NCI-H2196 (cell line): Measurements from ENCODE around the gene CDH15.

Experiments
- DNase-seq: peaks from one replicate; lab custom pipeline; 2025; ENCODE audit not compliant: unreplicated experiment; lab: John Stamatoyannopoulos, UW

The CDH15 gene, protein sequence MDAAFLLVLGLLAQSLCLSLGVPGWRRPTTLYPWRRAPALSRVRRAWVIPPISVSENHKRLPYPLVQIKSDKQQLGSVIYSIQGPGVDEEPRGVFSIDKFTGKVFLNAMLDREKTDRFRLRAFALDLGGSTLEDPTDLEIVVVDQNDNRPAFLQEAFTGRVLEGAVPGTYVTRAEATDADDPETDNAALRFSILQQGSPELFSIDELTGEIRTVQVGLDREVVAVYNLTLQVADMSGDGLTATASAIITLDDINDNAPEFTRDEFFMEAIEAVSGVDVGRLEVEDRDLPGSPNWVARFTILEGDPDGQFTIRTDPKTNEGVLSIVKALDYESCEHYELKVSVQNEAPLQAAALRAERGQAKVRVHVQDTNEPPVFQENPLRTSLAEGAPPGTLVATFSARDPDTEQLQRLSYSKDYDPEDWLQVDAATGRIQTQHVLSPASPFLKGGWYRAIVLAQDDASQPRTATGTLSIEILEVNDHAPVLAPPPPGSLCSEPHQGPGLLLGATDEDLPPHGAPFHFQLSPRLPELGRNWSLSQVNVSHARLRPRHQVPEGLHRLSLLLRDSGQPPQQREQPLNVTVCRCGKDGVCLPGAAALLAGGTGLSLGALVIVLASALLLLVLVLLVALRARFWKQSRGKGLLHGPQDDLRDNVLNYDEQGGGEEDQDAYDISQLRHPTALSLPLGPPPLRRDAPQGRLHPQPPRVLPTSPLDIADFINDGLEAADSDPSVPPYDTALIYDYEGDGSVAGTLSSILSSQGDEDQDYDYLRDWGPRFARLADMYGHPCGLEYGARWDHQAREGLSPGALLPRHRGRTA

GRCh38 chr16:89171216-89172170 is at the start of gene CDH15:
Gene CDH15 (plus strand): TSS chr16:89171748. CDS start chr16:89171832, 84 bp downstream.
- peak; percentile 87 for DNase-seq

- DNase-seq, result peak; percentile 76
Observed at GRCh38 chr16:89122322-89122851, 49.2 kb upstream of the CDH15 start.

DNA sequence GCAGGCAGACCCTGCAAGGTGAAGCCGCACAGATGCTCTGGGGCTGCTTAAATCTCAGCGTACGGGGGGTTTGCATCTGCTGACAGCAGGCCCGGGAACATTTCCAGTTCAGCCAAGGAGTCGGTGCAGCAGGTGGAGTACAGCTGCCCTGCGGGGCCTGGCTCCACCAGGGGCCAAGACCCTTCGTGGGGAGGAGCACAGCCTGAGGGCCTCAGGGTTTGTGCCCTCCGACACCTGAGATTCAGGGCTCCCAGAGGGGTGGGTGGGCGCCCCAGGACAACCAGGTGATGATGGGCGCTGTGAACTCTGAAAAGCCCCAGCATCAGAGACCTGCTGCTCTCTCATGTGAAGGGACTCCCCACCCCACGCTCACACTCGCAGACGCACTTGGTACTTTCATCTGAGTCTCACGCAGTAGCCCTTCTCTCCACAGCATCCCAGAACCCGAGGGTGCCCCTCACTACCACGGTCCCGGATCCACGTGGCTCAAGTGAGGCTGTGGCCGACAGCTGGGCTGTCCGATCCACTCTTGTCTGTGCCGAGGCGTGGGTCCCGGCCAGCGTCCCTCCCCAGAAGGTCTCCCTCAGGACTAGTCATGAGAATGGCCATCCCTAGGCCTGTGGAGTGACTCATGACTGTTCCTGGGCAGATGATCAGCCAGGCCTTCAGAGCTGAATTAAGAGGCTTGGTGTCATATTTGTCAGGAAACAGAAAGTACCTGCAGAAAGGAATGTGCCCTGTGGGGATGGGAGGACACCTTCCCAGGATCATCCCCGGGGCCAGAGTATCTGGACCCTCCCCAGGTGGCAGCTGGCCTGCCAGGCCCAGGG is 48.3 kb upstream of the CDH15 start:
- no peak for DNase-seq

- no peak for DNase-seq
Observed at GRCh38 chr16:89123831-89124100, 47.8 kb upstream of the CDH15 start.

- DNase-seq, result no peak
Observed at GRCh38 chr16:89129378-89129777, 42.2 kb upstream of the CDH15 start.

DNA sequence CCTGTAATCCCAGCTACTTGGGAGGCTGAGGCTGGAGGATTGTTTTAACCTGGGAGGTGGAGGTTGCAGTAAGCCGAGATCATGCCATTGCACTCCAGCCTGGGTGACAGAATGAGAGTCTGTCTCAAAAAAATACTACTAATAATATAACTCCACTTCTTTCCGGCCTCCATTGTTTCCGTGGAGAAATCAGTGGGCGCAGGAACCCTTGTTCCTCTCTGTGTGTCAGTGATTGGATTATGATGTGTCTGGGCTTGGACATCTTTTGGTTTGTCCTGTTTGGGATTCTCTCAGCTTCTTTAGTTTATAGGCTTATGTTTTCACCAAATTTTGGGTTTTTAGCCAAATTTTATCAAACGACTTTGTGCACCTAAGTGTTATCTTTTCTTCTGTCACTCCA is 41.1 kb upstream of the CDH15 start:
- no peak for DNase-seq

GRCh38 chr16:89131783-89132182 is 39.8 kb upstream of the CDH15 start:
- no peak for DNase-seq

GRCh38 chr16:89132194-89133005 is 39.1 kb upstream of the CDH15 start:
- DNase-seq, result no peak

DNA sequence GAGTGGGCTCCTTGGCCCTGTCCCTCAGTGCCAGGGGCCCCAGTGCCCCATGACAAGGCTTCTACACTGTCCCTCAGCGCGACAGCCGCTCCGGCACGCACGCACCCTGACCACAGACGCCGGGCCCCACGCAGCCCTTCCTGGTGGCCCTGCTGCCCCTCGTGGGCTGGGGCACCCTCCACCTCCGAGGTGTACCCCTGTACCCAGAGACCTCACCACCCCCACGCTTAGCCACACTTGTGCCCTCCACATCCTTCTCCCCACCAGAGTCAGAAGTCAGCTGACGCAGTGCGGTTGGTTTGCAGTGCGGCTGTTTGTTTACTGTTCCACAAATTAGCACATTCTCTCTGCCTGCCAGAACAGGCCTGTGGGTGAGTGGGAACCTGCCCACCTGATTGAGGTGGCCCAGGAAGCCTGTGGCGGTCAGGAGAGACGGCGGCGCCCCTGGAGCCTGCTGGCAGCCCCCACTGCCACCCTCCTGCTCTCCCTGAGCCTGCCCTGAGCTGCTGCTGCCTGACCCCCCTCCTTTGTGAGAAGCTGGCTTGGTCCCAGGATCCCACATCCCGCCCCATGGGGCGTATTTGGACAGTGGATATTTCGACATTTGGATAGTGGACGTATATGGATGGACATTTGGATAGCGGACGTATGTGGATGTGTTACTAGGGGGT is 38.0 kb upstream of the CDH15 start:
- no peak for DNase-seq

DNA sequence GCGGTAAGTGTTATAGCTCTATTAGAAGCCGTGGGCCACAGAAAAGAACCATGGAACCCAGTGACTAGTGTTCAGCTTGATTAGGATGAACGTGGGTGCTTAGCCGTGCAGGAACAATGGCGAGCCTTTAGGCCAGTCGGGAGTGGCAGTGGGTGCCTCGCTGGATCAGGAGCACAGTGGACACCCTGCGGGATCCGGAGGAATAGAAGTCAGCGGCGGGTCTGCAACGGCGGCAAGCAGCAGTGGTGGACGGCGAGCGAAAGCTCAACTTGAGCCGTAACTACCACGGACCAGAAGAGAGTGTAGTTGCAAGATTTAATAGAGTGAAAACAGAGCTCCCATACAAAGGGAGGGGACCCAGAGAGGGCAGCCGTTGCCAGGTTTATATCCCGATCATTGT is 37.3 kb upstream of the CDH15 start:
- DNase-seq, result no peak

- no peak for DNase-seq
Observed at GRCh38 chr16:89135166-89135565, 36.4 kb upstream of the CDH15 start.

GRCh38 chr16:89135971-89136765 is 35.4 kb upstream of the CDH15 start:
- no peak for DNase-seq

GRCh38 chr16:89136931-89137330 is 34.6 kb upstream of the CDH15 start:
- no peak for DNase-seq

DNA sequence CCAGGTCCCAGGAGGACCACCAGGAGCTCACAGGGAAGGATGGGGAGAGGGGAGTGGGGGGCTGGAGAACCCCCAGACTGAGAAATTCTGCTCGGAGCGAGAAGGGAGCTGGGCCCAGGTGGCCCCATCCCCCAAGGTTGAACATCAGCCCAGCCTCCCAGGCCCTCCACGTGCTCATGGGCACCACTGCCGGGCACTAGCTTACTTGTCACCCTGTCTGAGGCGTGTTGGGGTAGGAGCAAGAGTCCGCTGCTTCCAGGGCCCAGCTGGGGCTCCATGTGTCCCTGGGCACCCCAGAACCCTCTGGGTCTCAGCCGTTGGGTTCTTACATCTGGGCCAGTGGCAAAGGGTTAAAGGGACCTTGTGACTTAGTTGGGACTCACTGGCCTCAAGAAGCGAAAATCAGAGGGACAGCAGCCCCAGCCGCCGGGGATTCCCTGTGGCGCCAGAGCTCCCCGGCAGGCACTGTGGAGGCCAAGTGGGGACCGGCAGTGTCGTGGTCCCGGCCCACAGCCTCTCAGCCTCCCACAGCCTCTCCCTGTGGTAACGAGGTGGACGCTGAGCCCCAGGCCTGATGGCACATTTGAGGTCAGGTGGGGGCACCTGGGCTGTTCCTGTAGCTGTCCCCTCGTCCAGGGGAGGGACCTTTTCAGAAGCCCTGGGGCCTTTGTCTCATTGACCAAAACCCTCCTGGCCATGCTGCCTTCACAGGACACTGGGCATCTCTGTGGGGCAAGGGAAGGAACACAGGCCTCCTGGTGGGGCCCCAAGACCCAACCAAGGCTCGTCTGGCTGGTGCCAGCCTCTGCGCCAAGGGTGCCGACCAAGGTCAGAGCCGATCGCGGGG is 33.7 kb upstream of the CDH15 start:
- no peak for DNase-seq

DNA sequence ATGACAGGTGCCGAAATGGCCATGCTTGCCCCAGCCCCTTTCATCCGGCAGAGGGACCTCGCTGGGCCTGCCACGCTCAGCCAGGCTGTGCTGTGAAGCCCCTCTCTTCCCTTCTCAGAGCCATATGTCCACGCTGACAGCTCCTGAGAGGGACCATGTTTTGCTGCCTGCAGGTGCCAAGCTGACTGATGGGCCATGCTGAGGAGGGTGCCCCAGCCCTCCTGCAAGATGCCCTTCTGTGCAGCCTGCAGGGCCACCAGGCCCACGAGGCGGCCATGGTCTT is 33.1 kb upstream of the CDH15 start:
- no peak for DNase-seq

- no peak for DNase-seq
Observed at GRCh38 chr16:89138843-89139520, 32.6 kb upstream of the CDH15 start.

- DNase-seq, result no peak
Observed at GRCh38 chr16:89139907-89140361, 31.6 kb upstream of the CDH15 start.
